IPS-20b (cell line): ENCODE measurements around the gene ANO9.
"Not testable (repeated sequence)": the region's sequence is repeated elsewhere in the genome, so short reads cannot be mapped to it uniquely, and the experiment has no call there.

Source experiments
- H3K27ac ChIP-seq: one replicate; pipeline ENCODE4 v1.5.1; 2013; ENCODE audit warnings: low read length
- H3K27me3 ChIP-seq: 2 replicates; pipeline ENCODE4 v1.6.1; 2013; ENCODE audit warnings: mild to moderate bottlenecking, low read length, inconsistent platforms; ENCODE audit not compliant: insufficient read depth
- H3K36me3 ChIP-seq: 2 replicates; pipeline ENCODE4 v1.6.1; 2013; ENCODE audit warnings: low read depth, mild to moderate bottlenecking, inconsistent platforms, low read length, moderate library complexity; ENCODE audit not compliant: insufficient read depth
- H3K4me1 ChIP-seq: 2 replicates; pipeline ENCODE4 v1.6.1; 2013; ENCODE audit warnings: mild to moderate bottlenecking, control low read depth, inconsistent platforms, low read length, moderate library complexity; ENCODE audit not compliant: insufficient read depth
- H3K4me3 ChIP-seq: 2 replicates; pipeline ENCODE4 v1.5.1; 2013; ENCODE audit warnings: mild to moderate bottlenecking, low read length, inconsistent platforms
- H3K9ac ChIP-seq: 2 replicates; pipeline ENCODE4 v1.6.1; 2013; ENCODE audit warnings: low read depth, mild to moderate bottlenecking, inconsistent platforms, low read length, moderate library complexity
- H3K9me3 ChIP-seq: 2 replicates; pipeline ENCODE4 v1.6.1; 2013; ENCODE audit warnings: mild to moderate bottlenecking, low read depth, low read length, inconsistent platforms; ENCODE audit not compliant: insufficient read depth

Gene ANO9

GRCh38 chr11:416757-417621 lies 24.8 kb downstream of the ANO9 start:
- Histone ChIP-seq H3K27ac (no peak overlapping the region), H3K4me1 (no peaks in the 10 kb centered on the region), H3K9ac (peak overlapping the region; percentile 59; the same call in 1 of the 2 replicates), H3K9me3 (no peaks in the 10 kb centered on the region), H3K36me3 (no peaks in the 10 kb centered on the region), H3K27me3 (peaks cover 47% of the 10 kb centered on the region), H3K4me3 (peak overlapping the region; percentile 66)

DNA sequence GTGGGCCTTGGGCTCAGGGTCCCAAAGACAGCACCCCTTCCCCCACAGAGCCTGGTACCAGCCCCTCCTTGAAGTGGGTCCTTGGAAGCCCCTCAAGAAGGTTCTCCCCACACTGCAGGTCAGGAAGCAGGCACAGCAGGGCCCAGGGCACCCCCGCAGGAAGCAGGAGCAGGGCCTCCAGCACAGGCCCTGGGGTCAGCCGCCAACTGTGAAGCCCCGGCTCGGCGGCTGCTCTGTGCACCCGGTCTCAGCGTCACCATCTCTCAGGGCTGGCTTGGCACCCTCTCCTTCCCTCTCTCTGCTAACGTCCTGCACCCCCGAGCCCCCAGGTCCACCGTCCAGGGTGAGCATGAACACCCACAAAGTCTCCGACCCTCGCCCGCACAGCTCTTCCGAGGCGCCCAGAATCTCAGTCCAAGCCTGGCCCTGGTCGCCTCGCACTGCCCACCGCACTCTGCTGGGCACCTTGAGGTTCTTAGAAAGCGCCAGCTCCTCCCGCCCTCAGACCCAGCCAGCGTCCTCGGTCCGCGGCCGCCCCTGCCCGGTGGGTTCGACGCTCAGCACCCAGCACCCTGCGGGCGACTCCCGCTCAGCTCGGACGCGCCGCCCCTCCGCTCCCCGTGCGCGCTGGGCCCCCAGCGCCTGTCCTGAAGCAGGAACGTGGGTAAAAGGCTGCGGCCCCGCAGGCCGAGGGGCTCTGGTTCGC lies 25.6 kb downstream of the ANO9 start:
- Histone ChIP-seq H3K36me3 (no peaks in the 10 kb centered on the region), H3K9ac (peak overlapping the region; percentile 59; the same call in 1 of the 2 replicates), H3K27me3 (peaks cover 47% of the 10 kb centered on the region), H3K9me3 (no peaks in the 10 kb centered on the region), H3K4me1 (no peaks in the 10 kb centered on the region), H3K27ac (no peak overlapping the region), H3K4me3 (peak overlapping the region; percentile 66; the same call in 1 of the 2 replicates)

GRCh38 chr11:415640-416041 lies 26.2 kb downstream of the ANO9 start:
- Histone ChIP-seq H3K27ac (no peak overlapping the region), H3K9ac (no peak overlapping the region; the same call in 1 of the 2 replicates), H3K36me3 (no peaks in the 10 kb centered on the region), H3K4me1 (no peaks in the 10 kb centered on the region), H3K27me3 (peaks cover 47% of the 10 kb centered on the region), H3K4me3 (peak overlapping the region; percentile 66; the same call in 1 of the 2 replicates), H3K9me3 (no peaks in the 10 kb centered on the region)

- Histone ChIP-seq H3K4me1 (no peaks in the 10 kb centered on the region), H3K36me3 (no peaks in the 10 kb centered on the region), H3K27me3 (peaks cover 43% of the 10 kb centered on the region), H3K4me3 (no peak overlapping the region), H3K27ac (no peak overlapping the region), H3K9me3 (no peaks in the 10 kb centered on the region), H3K9ac (no peak overlapping the region)
Observed at GRCh38 chr11:414318-414857, 27.4 kb downstream of the ANO9 start.

DNA sequence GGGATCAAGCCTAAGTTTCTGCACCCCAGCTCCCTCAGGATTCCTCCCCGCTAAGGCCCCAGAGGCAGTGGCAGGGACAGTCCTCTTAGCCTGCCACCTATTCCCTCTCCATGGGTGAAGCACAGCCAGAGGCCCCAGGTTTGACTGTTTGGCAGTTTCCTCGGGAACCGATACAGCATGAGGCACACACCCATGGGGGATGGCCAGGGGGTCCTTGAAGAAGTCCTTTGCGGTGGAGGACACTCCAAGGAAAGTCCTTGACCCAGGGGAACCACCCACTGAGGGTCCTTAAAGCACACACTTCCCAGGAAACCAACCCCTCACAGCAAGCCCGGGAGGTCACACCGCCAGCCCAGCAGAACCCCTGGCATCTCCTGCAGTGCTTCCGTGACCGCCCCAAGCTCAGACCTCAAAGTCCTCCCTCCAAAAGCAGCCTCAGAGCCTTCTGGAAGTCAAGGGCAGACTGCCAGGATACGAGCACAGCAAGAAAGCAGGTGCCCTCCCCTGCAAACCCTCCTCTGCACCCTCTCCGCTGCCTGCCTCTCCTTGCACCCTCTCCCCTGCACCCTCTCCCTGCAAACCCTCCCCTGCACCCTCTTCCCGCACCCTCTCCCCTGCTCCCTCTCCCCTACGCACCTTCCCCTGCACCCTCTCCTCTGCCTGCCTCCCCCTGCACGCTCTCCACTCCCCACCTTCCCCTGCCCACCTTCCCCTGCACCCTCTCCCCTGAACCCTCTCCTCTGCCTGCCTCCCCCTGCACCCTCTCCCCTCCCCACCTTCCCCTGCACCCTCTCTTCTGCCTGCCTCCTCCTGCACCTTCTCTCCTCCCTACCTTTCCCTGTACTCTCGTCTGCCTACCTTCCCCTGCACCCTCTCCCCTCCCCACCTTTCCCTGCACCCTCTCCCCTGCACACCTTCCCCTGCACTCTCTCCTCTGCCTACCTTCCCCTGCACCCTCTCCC lies 28.4 kb downstream of the ANO9 start:
- Histone ChIP-seq H3K9ac (no peak overlapping the region), H3K27ac (no peak overlapping the region), H3K4me3 (no peak overlapping the region), H3K27me3 (peaks cover 35% of the 10 kb centered on the region), H3K36me3 (no peaks in the 10 kb centered on the region), H3K4me1 (no peaks in the 10 kb centered on the region), H3K9me3 (no peaks in the 10 kb centered on the region)

- no peaks in the 10 kb centered on the region for H3K9me3 ChIP-seq
- H3K27ac ChIP-seq = no peak overlapping the region
- no peaks in the 10 kb centered on the region for H3K4me1 ChIP-seq
- H3K27me3 ChIP-seq = peaks cover 34% of the 10 kb centered on the region
- no peak overlapping the region for H3K4me3 ChIP-seq
- no peak overlapping the region for H3K9ac ChIP-seq
- H3K36me3 ChIP-seq = no peaks in the 10 kb centered on the region
Observed at GRCh38 chr11:412641-413119, 29.1 kb downstream of the ANO9 start.

GRCh38 chr11:411520-411919 lies 30.3 kb downstream of the ANO9 start:
- not testable (repeated sequence) for H3K4me1 ChIP-seq, H3K27ac ChIP-seq

GRCh38 chr11:410711-411110 lies 31.1 kb downstream of the ANO9 start:
- H3K27me3 ChIP-seq = peaks cover 18% of the 10 kb centered on the region
- not testable (repeated sequence) for H3K9ac ChIP-seq, H3K4me1 ChIP-seq, H3K36me3 ChIP-seq, H3K4me3 ChIP-seq, H3K27ac ChIP-seq, H3K9me3 ChIP-seq

More at GRCh38 chr11:411520-411919, 30.3 kb downstream of the ANO9 start:
- peaks cover 26% of the 10 kb centered on the region for H3K27me3 ChIP-seq
- not testable (repeated sequence) for H3K9me3 ChIP-seq, H3K4me3 ChIP-seq, H3K9ac ChIP-seq, H3K36me3 ChIP-seq

DNA sequence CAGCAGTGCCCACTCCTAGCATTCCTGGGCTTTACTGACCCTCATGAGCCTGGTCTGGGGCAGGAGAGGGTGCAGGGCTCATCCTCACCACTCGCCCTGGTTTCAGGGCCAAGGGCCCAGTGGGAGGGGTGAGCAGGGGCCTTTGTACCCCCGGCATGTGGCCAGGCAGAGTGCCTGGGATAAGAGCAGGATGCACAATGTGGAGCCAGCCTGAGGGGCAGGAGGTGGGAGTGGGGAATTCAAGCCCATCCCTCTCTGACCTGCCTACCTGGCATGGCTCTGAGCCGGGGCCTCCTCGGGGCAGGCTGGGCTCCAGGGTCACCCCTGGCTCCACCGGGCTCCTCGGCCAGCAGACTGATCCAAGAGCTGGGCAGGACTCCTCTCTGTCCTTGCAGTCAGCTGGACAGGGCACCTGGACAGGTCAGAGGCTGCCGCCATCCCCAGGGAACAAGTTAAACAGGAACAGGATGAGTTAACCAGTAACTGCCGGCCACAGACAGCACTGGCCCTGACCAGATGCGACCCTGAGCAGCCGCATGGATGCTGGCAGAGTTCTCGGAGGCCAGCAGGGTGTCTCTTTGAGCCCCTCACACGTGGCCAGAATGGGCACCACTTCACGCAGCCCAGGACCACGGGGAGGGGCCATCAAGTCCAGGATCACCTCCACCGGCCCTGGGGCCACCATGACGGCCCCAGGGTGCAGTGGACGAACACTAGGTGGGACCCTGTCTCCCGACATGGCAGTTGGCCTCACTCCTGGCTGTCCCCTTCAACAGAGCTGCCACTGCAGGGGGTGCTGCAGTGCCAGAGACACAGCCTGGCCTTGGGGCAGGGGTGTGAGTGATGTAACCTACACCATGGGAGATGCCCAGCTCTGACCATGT lies 32.0 kb downstream of the ANO9 start:
- Histone ChIP-seq H3K9me3 (no peaks in the 10 kb centered on the region), H3K27ac (no peak overlapping the region), H3K4me3 (no peak overlapping the region), H3K9ac (no peak overlapping the region), H3K36me3 (no peaks in the 10 kb centered on the region), H3K4me1 (no peaks in the 10 kb centered on the region), H3K27me3 (peaks cover 13% of the 10 kb centered on the region)

GRCh38 chr11:409008-409599 lies 32.7 kb downstream of the ANO9 start:
- no peak overlapping the region for H3K9ac ChIP-seq
- no peaks in the 10 kb centered on the region for H3K36me3 ChIP-seq

More at GRCh38 chr11:409008-409599, 32.7 kb downstream of the ANO9 start:
- Histone ChIP-seq H3K4me3 (no peak overlapping the region), H3K27me3 (peaks cover 8% of the 10 kb centered on the region), H3K27ac (no peak overlapping the region), H3K4me1 (no peaks in the 10 kb centered on the region), H3K9me3 (no peaks in the 10 kb centered on the region)
